ENCODE data around the gene KCNQ4. TPM values are rescaled to one million over a fixed set of nuclear protein-coding genes. Genes with fewer than 3 reads are reported as not detected.
A peak's percentile ranks its signal among the peaks of the same experiment; 100 is the strongest.

The KCNQ4 gene
- polyA plus RNA-seq (2013, experiment 1 of 2; ENCODE audit: insufficient read length): 0.14 TPM
- polyA plus RNA-seq (2013, experiment 2 of 2; ENCODE audit: insufficient read length): 0.19 TPM

- no peak for DNase-seq
Measured at GRCh38 chr1:40783001-40783905, at the start of gene KCNQ4. Gene KCNQ4 (plus strand): TSS chr1:40783787. CDS start chr1:40784094, 307 bp downstream.

DNA sequence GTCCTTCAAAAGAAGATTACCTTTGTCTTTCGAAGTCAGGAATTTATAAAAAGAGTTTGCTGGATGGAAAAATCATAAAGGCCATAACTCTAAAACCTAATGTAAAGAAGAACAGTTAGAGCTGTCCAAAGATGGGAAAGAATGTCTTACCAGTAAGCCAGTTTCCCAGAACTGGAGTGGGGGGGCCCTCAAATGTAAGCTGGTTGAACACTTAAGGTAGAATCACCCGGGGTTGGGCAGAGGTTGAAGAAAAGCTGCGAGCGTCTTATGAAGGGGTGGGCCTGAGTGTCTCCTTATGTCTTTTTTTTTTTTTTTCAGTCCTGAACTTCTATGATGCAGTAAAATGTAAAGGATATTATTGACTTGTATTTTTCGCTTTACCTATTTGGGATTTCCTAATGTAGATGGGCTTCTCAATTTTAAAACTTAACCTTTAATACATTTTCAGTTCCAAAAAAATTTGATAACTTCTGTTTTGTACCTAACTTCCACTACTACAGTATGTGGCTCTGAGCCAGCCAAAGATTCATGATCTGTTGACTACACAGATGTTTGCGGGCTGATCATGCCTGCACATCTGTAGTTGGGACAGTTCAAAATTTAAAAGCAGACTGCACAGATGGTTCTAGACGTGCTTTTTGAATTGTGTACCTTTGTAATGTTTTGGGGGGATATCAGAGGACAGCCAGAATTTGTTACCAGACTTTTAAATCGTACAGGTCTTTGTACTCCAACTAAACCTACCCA lies 48.5 kb upstream of the KCNQ4 start:
- DNase-seq: no peak

GRCh38 chr1:40736085-40736531 lies 47.5 kb upstream of the KCNQ4 start:
- peak; percentile 52 for DNase-seq

- no peak for DNase-seq
Measured at GRCh38 chr1:40738831-40739230, 44.8 kb upstream of the KCNQ4 start.

DNA sequence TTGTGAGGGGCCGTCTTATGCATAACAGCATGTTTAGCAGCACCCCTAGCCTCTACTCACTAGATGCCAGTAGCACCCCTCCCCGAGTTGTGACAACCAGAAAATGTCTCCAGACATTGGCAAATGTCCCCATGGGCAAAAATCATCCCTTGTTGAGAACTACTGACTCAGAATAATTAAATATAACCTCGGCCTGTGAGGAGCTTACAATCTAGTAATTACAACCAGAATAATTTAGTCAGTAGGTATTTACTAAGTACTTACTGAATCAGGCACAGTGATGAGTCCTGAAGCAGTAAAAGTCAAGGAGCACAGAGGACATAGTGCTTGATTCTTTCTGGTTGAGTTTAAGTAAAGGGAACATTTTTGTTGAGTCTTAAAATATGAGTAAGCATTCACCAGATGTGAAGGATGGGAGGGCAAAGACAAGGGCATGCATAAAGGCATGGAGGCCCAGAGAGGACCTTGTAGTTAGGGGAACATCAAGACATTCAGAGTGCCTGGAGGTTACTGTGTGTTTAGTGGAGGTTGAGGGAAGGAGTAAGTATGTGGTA lies 44.1 kb upstream of the KCNQ4 start:
- DNase-seq: no peak

- DNase-seq: no peak
Measured at GRCh38 chr1:40740039-40740996, 43.3 kb upstream of the KCNQ4 start.

DNA sequence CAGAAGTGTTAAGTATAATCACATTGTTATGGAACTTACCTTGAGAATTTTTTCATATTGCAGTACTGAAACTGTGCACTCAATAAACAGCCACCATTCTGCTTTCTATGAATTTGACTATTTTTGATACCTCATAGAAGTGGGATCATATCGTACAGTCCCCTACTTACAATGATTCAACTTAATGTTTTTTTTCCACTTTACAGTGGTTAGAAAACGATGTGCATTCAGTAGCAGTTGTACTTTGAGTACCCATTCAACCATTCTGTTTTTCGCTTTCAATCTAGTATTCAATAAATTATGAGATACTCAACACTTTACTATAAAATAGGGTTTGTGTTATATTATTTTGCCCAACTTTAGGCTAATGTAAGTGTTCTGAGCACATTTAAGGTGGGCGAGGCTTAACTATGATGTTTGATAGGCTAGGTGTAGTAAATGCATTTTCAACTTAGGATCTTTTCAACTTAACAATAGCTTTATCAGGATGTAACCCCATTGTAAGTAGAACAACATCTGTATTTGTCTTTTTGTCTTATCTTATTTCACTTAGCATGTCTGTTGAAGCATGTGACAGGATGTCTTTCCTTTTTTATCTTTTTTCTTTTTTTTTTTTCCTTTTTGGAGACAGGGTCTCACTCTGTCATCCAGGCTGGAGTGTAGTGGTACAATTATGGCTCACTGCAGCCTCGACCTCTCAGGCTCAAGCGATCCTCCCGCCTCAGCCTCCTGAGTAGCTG lies 42.4 kb upstream of the KCNQ4 start:
- DNase-seq: no peak

- peak; percentile 17 for DNase-seq
Measured at GRCh38 chr1:40742363-40743061, 41.1 kb upstream of the KCNQ4 start.

DNA sequence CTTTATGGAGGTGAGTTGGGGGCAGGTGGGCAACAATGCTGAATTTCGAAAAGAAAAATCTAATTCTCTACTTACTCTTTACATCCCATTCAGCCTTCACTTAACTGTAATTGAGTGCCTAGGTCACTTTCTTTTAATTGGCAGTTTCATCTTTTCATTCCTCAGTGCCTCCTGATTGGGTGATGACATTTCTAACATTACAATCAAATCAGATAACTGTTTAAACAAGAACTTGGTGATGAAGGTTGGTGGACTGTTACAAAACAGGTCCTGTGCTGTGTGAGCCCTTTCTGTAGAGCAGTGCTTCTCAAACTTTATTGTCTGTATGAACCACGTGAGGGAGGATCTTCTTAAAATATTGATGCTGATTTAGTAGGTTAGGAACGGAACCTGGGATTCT lies 40.1 kb upstream of the KCNQ4 start:
- no peak for DNase-seq

GRCh38 chr1:40743860-40744259 lies 39.7 kb upstream of the KCNQ4 start:
- DNase-seq: no peak

DNA sequence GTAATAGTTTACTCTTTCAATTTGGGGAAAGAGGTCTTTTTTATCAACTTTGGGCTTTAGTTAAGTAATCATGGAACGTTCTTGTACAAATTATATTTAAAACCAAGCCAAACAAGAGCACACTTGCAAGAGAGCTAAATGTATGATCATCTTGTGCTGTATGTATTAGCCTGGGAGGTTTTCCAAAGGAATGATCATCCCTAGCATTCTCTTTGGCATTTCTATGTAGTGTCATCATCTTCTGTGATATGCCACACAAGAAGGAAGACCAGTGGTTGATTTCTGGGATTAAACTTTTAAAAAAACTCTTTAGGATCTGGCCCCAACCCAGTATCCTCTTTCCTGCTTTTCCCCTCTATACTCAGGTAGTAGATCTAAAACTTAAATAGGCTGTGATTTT lies 38.4 kb upstream of the KCNQ4 start:
- peak; percentile 79 for DNase-seq

- no peak for DNase-seq
Measured at GRCh38 chr1:40746344-40747090, 37.1 kb upstream of the KCNQ4 start.

DNA sequence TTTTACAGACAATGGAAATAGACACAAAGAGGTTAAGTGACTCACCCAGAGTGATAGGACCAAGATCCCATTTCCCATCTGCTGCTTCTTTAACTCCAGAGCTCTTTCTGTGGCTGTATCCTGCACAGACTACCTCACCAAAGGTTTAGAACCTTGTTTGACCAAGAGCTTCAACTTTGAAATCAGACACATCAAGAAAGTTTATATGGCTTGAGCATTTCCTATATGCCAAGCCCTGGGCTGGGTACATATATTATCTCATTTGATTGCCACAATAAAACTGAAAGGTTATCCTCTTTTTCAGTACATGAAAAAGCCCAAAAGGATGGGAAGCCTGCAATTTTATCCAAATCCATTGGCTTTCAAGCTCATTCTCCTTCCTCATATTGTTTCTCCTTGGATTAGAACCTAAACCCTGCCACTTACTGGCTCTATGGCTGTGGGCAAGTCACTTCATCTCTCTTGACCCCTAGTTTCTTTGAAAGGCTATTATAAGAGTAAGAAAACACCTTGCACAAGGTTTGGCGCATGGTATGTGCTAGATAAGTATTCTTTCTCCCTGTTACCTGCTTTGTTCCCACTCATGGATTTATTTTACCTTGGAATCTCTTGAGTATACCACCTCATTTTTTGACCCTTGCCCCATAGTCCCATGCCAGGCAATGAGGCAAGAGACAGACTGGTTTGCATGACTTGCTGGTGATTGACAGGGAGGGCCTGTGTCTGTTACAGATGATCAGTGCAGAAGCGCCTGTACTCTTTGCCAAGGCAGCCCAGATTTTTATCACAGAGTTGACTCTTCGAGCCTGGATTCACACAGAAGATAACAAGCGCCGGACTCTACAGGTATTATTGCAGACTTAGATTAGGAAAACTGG lies 34.5 kb upstream of the KCNQ4 start:
- no peak for DNase-seq

GRCh38 chr1:40749817-40750216 lies 33.8 kb upstream of the KCNQ4 start:
- DNase-seq: no peak

- DNase-seq: no peak
Measured at GRCh38 chr1:40750451-40750908, 33.1 kb upstream of the KCNQ4 start.

DNA sequence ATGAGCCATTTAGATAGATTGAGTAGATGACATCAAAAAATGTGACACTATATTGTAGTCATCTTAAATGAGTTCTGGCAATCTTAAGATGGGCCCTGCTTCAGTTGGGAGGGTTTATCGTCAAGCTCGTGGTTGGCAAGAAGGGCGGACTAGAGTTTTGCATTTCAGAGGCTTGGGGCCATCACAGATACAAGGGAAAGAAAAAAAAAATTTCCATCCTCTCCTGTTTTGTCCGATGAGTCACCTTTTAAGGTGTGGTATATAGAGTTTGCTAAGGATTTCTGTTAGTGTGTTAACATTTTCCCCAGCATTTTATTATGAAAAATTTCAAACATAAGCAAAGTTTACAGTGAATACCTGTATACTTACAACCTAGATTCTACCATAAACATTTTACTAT lies 31.8 kb upstream of the KCNQ4 start:
- no peak for DNase-seq

- DNase-seq: no peak
Measured at GRCh38 chr1:40753142-40753882, 30.3 kb upstream of the KCNQ4 start.

GRCh38 chr1:40754201-40754600 lies 29.4 kb upstream of the KCNQ4 start:
- no peak for DNase-seq

All from fibroblast of skin of abdomen (primary cell).